Osteoblast (primary cell): ENCODE measurements around the gene ADAM22. TPM values are rescaled to one million over a fixed set of nuclear protein-coding genes. Genes with fewer than 3 reads are reported as not detected.

Experiments used
- DNase-seq: peaks from one replicate; pipeline ENCODE4 v3.0.0; 2011; ENCODE audit warnings: low spot score, mixed read lengths; ENCODE audit not compliant: insufficient read length; ENCODE audit errors: missing footprints
- H2AFZ ChIP-seq: 2 replicates; pipeline ENCODE4 v1.6.0; 2011; ENCODE audit warnings: mild to moderate bottlenecking, low read length
- H3K27ac ChIP-seq: 2 replicates; pipeline ENCODE4 v1.5.1; 2011; ENCODE audit warnings: mild to moderate bottlenecking, low read depth, low read length, moderate library complexity
- H3K27me3 ChIP-seq: 2 replicates; pipeline ENCODE4 v1.6.0; 2012; ENCODE audit warnings: mild to moderate bottlenecking, control low read depth, inconsistent platforms, low read length, moderate library complexity; ENCODE audit not compliant: insufficient read depth
- H3K36me3 ChIP-seq: 2 replicates; pipeline ENCODE4 v1.5.1; 2011; ENCODE audit warnings: mild to moderate bottlenecking, low read length, control low read depth, moderate library complexity; ENCODE audit not compliant: insufficient read depth
- H3K4me1 ChIP-seq: 2 replicates; pipeline ENCODE4 v1.5.1; 2011; ENCODE audit warnings: mild to moderate bottlenecking, low read length, control low read depth, moderate library complexity; ENCODE audit not compliant: insufficient read depth
- H3K4me2 ChIP-seq: 2 replicates; pipeline ENCODE4 v1.6.0; 2011; ENCODE audit warnings: mild to moderate bottlenecking, low read length; ENCODE audit not compliant: insufficient read depth
- H3K4me3 ChIP-seq: fragments of 200-600 bp; sonication (generic); 3 replicates; pipeline ENCODE4 v1.5.1; 2012; ENCODE audit warnings: mild to moderate bottlenecking, low read length, inconsistent platforms; ENCODE audit not compliant: insufficient read depth
- H3K79me2 ChIP-seq: 2 replicates; pipeline ENCODE4 v1.6.0; 2012; ENCODE audit warnings: mild to moderate bottlenecking, low read length, control low read depth, inconsistent platforms; ENCODE audit not compliant: insufficient read depth
- H3K9me3 ChIP-seq: 2 replicates; pipeline ENCODE4 v1.5.1; 2011; ENCODE audit warnings: low read depth, low read length, control low read depth
- H4K20me1 ChIP-seq: 2 replicates; pipeline ENCODE4 v1.6.0; 2012; ENCODE audit warnings: mild to moderate bottlenecking, low read length, control low read depth; ENCODE audit not compliant: insufficient read depth
- total RNA-seq: library from RNA; depleted of rRNA; stranded (reverse); fragments of >200 nt; gene quantifications from 2 replicates; pipeline ENCODE4 v1.2.3, GENCODE V29; 2012
- TF ChIP-seq, protein P1 (sequence below): IDR thresholded peaks from 2 replicates; pipeline ENCODE4 v1.5.1; 2011; ENCODE audit warnings: mild to moderate bottlenecking, low read depth, low read length, moderate library complexity; ENCODE audit errors: extremely low read depth

ADAM22 gene
- total RNA-seq, 1 donor: 0.36 TPM

DNA sequence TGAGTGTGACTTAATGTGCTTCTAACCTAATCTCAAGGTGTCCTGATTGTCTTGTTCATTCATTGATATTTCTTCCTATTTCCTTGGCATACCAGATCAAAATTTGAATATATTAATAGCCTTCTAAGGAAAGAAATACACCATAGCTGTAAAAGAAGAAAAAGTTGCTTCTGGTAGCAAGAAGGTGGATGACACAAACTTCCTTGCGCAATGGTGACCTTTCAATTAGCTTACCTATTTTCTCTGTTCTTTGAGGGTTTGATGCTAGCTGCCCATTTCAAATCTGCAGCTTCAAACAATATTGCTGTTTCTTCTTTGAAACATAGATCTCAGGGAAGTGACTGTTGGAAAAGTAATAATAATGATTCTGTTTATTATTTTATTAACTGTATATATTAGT lies 108.8 kb downstream of the ADAM22 start:
- Histone ChIP-seq H3K27ac (no peak overlapping the region), H3K9me3 (no peaks in the 10 kb centered on the region), H4K20me1 (no peaks in the 10 kb centered on the region), H2AFZ (no peak overlapping the region), H3K79me2 (no peaks in the 10 kb centered on the region), H3K4me3 (no peak overlapping the region), H3K27me3 (no peaks in the 10 kb centered on the region), H3K4me2 (no peak overlapping the region), H3K4me1 (no peaks in the 10 kb centered on the region), H3K36me3 (no peaks in the 10 kb centered on the region)
- TF ChIP-seq, protein P1, sequence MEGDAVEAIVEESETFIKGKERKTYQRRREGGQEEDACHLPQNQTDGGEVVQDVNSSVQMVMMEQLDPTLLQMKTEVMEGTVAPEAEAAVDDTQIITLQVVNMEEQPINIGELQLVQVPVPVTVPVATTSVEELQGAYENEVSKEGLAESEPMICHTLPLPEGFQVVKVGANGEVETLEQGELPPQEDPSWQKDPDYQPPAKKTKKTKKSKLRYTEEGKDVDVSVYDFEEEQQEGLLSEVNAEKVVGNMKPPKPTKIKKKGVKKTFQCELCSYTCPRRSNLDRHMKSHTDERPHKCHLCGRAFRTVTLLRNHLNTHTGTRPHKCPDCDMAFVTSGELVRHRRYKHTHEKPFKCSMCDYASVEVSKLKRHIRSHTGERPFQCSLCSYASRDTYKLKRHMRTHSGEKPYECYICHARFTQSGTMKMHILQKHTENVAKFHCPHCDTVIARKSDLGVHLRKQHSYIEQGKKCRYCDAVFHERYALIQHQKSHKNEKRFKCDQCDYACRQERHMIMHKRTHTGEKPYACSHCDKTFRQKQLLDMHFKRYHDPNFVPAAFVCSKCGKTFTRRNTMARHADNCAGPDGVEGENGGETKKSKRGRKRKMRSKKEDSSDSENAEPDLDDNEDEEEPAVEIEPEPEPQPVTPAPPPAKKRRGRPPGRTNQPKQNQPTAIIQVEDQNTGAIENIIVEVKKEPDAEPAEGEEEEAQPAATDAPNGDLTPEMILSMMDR: no peak
- DNase-seq: no peak

DNA sequence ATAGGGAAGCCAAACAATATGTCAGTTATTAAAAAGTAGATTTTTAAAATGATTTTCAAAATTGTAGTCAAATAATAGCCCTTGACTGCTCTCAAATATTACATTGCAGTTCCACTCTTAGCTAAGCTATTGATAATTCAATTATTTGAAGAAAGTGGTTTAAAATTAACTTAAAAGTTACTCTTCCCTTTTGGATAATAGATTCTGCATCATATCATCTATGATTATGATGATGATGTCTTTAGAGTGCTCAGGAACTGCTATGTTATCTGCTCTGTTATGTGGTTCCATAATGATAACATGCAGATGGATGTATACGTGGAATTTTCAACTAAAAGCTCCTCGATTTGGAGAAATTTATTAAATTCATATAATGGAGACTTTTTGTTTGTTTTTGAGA lies 110.0 kb downstream of the ADAM22 start:
- Histone ChIP-seq H3K27me3 (no peaks in the 10 kb centered on the region), H3K36me3 (no peaks in the 10 kb centered on the region), H3K27ac (no peak overlapping the region), H3K9me3 (no peaks in the 10 kb centered on the region), H3K4me1 (no peaks in the 10 kb centered on the region), H3K4me2 (no peak overlapping the region), H3K4me3 (no peak overlapping the region), H4K20me1 (no peaks in the 10 kb centered on the region), H3K79me2 (no peaks in the 10 kb centered on the region), H2AFZ (no peak overlapping the region)
- TF ChIP-seq, protein P1: no peak
- no peak for DNase-seq

GRCh38 chr7:88046839-88047573 lies 113.0 kb downstream of the ADAM22 start:
- Histone ChIP-seq H3K36me3 (no peaks in the 10 kb centered on the region), H3K4me1 (no peaks in the 10 kb centered on the region), H3K27me3 (no peaks in the 10 kb centered on the region), H3K79me2 (no peaks in the 10 kb centered on the region), H3K9me3 (no peaks in the 10 kb centered on the region), H2AFZ (no peak overlapping the region), H3K4me3 (no peak overlapping the region), H3K27ac (no peak overlapping the region), H3K4me2 (no peak overlapping the region), H4K20me1 (no peaks in the 10 kb centered on the region)
- TF ChIP-seq, protein P1: no peak
- no peak for DNase-seq

DNA sequence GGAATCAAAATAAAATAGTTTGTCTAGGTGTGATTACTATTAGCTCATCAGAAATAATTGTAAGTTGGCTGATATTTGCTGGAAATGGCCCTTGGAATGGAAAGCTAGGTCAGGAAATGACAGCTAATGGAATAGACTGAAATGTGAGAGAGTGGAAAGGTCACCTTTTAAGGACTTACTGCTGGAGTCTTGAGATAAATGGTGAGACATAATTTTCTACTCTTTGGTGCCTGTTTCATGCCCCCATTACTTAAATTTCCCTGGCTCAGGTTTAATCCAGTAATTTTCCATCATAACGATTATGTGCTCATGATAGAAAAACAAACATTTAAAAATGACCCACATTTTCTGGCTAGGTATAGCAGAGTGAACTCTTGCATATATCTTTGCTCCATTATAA lies 123.6 kb downstream of the ADAM22 start:
- H4K20me1 ChIP-seq: no peaks in the 10 kb centered on the region
- H2AFZ ChIP-seq: no peak overlapping the region
- H3K9me3 ChIP-seq: no peaks in the 10 kb centered on the region
- no peak overlapping the region for H3K4me2 ChIP-seq
- TF ChIP-seq, protein P1: no peak
- H3K4me3 ChIP-seq: no peak overlapping the region
- no peaks in the 10 kb centered on the region for H3K27me3 ChIP-seq
- no peak for DNase-seq
- no peak overlapping the region for H3K27ac ChIP-seq
- no peaks in the 10 kb centered on the region for H3K79me2 ChIP-seq
- no peaks in the 10 kb centered on the region for H3K36me3 ChIP-seq
- no peaks in the 10 kb centered on the region for H3K4me1 ChIP-seq
